ENCODE results near the gene LGALS12. TPM values are rescaled to one million over a fixed set of nuclear protein-coding genes. Genes with fewer than 3 reads are reported as not detected.
A peak's percentile ranks its signal among the peaks of the same experiment; 100 is the strongest.

Gene LGALS12
- under 1 TPM in 1 of 2 donors, not detected in 1; 0.24 TPM for total RNA-seq

GRCh38 chr11:63505857-63506528 is at the start of gene LGALS12:
TSS of gene LGALS12 (plus strand) at chr11:63506084. CDS start at chr11:63506459, 375 bp downstream.
- Histone ChIP-seq H3K27me3 (no peaks in the 10 kb centered on the region), H3K27ac (no peak within 1 kb of the TSS), H3K36me3 (no peaks in the 10 kb centered on the region), H3K4me3 (no peak within 1 kb of the TSS), H3K9me3 (no peaks in the 10 kb centered on the region), H3K4me1 (no peaks in the 10 kb centered on the region), H3K9ac (ENCODE audit: low read depth in 2 of 2, low read length in 2 of 2) (peak within 1 kb of the TSS in 1 of 2 donors; percentile 53)
- DNase-seq, result no peak
- intact Hi-C loops (cut with DNase I), result no loop called here
- TF ChIP-seq CTCF (IDR thresholded peaks at IDR 0.05), result no peak

GRCh38 chr11:63459586-63459985 is 46.3 kb upstream of the LGALS12 start:
- H3K4me3 ChIP-seq, result no peak overlapping the region
- intact Hi-C loops (cut with DNase I), result no loop called here
- H3K27me3 ChIP-seq, result no peaks in the 10 kb centered on the region
- no peak for DNase-seq
- no peak overlapping the region for H3K9ac ChIP-seq (ENCODE audit: low read depth in 2 of 2, low read length in 2 of 2)
- H3K27ac ChIP-seq, result no peak overlapping the region
- no peaks in the 10 kb centered on the region for H3K36me3 ChIP-seq
- H3K4me1 ChIP-seq, result no peaks in the 10 kb centered on the region
- TF ChIP-seq CTCF (IDR thresholded peaks at IDR 0.05), result no peak
- H3K9me3 ChIP-seq, result no peaks in the 10 kb centered on the region

GRCh38 chr11:63462137-63462536 is 43.7 kb upstream of the LGALS12 start:
- H3K36me3 ChIP-seq, result no peaks in the 10 kb centered on the region
- TF ChIP-seq CTCF (IDR thresholded peaks at IDR 0.05), result no peak
- no peak for DNase-seq
- H3K4me3 ChIP-seq, result no peak overlapping the region
- no peak overlapping the region for H3K9ac ChIP-seq (ENCODE audit: low read depth in 2 of 2, low read length in 2 of 2)
- H3K27ac ChIP-seq, result no peak overlapping the region
- H3K9me3 ChIP-seq, result no peaks in the 10 kb centered on the region
- no peaks in the 10 kb centered on the region for H3K4me1 ChIP-seq
- no peaks in the 10 kb centered on the region for H3K27me3 ChIP-seq
- intact Hi-C loops (cut with DNase I), result no loop called here

- no peak overlapping the region for H3K4me3 ChIP-seq
- no peaks in the 10 kb centered on the region for H3K36me3 ChIP-seq
- intact Hi-C loops (cut with DNase I), result no loop called here
- H3K9me3 ChIP-seq, result no peaks in the 10 kb centered on the region
- no peaks in the 10 kb centered on the region for H3K27me3 ChIP-seq
- TF ChIP-seq CTCF (IDR thresholded peaks at IDR 0.05), result no peak
- DNase-seq, result no peak
- H3K4me1 ChIP-seq, result no peaks in the 10 kb centered on the region
- H3K9ac ChIP-seq (ENCODE audit: low read depth in 2 of 2, low read length in 2 of 2), result no peak overlapping the region
- H3K27ac ChIP-seq, result no peak overlapping the region
These were observed 35.6 kb upstream of the LGALS12 start for GRCh38 chr11:63470311-63470710.

- H3K27ac ChIP-seq, result no peak overlapping the region
- no peak for TF ChIP-seq CTCF (IDR thresholded peaks at IDR 0.05)
- no peak for DNase-seq
- H3K9ac ChIP-seq (ENCODE audit: low read depth in 2 of 2, low read length in 2 of 2), result no peak overlapping the region
- intact Hi-C loops (cut with DNase I), result no loop called here
- no peaks in the 10 kb centered on the region for H3K4me1 ChIP-seq
- no peaks in the 10 kb centered on the region for H3K27me3 ChIP-seq
- no peaks in the 10 kb centered on the region for H3K36me3 ChIP-seq
- no peak overlapping the region for H3K4me3 ChIP-seq
- H3K9me3 ChIP-seq, result no peaks in the 10 kb centered on the region
These were observed 33.5 kb upstream of the LGALS12 start for GRCh38 chr11:63472372-63472771.
